GM12878 (cell line): ENCODE results near the gene BCL11A.

Experiments used
- ETV6 ChIP-seq, 2 experiments: fragments of 450-650 bp in 1 of 2; IDR thresholded peaks in 1 of 2; conservative IDR thresholded peaks in 1 of 2; 2 replicates each; pipeline ENCODE4 v1.6.1; 2014; ENCODE audit warnings: antibody characterized with exemption in 1 of 2, borderline replicate concordance in 1 of 2, low read depth in 1 of 2, mild to moderate bottlenecking in 1 of 2, moderate library complexity in 1 of 2
- NKRF ChIP-seq: fragments of 450-650 bp; conservative IDR thresholded peaks from 2 replicates; pipeline ENCODE4 v1.6.1; 2017; ENCODE audit warnings: mild to moderate bottlenecking, moderate library complexity
- POLR2A ChIP-seq: IDR thresholded peaks from 2 replicates; pipeline ENCODE4 v1.6.1; 2011; ENCODE audit warnings: low read depth, mild to moderate bottlenecking, low read length
- RAD21 ChIP-seq: IDR thresholded peaks from 2 replicates; pipeline ENCODE4 v1.6.1; 2011; ENCODE audit warnings: mild to moderate bottlenecking, low read depth, low read length, moderate library complexity; ENCODE audit not compliant: insufficient read depth
- RAD51 ChIP-seq: fragments of 450-650 bp; IDR thresholded peaks from 2 replicates; pipeline ENCODE4 v1.6.1; 2016; ENCODE audit warnings: moderate library complexity, mild to moderate bottlenecking, inconsistent platforms

- TF ChIP-seq RAD51 (no peak), ETV6 (conservative IDR thresholded peaks at IDR 0.05 in 1 of 2, IDR thresholded peaks at IDR 0.05 in 1 of 2; ENCODE audit: borderline replicate concordance in 1 of 2, low read depth in 1 of 2) (no peak), NKRF (no peak), POLR2A (no peak), RAD21 (no peak)
These were observed 56.5 kb downstream of the BCL11A start for GRCh38 chr2:60496956-60497355.
